Neural crest cell (in vitro differentiated cells): Measurements from ENCODE around the gene ATRNL1. TPM values are rescaled to one million over a fixed set of nuclear protein-coding genes. Genes with fewer than 3 reads are reported as not detected.
"Not testable (repeated sequence)": the region's sequence is repeated elsewhere in the genome, so short reads cannot be mapped to it uniquely, and the experiment has no call there.

Experiments used
- DNase-seq: peaks from one replicate; pipeline ENCODE4 v3.0.0; 2021; ENCODE audit warnings: low read depth, mixed read lengths, low spot score
- H3K27ac Mint-ChIP-seq: one replicate; pipeline ENCODE4 v1.8.0; 2021; ENCODE audit warnings: mild to moderate bottlenecking, mixed read lengths; ENCODE audit not compliant: unreplicated experiment
- H3K27me3 Mint-ChIP-seq: 2 replicates; pipeline ENCODE4 v1.8.0; 2021; ENCODE audit warnings: low read depth, mild to moderate bottlenecking, mixed read lengths
- H3K36me3 Mint-ChIP-seq: 2 replicates; pipeline ENCODE4 v1.8.0; 2021; ENCODE audit warnings: low read depth, mild to moderate bottlenecking, mixed read lengths
- H3K4me1 Mint-ChIP-seq: 2 replicates; pipeline ENCODE4 v1.8.0; 2021; ENCODE audit warnings: mixed read lengths
- H3K4me3 Mint-ChIP-seq: one replicate; pipeline ENCODE4 v1.8.0; 2021; ENCODE audit warnings: mild to moderate bottlenecking, mixed read lengths
- H3K9me3 Mint-ChIP-seq: 2 replicates; pipeline ENCODE4 v1.8.0; 2021; ENCODE audit warnings: mixed read lengths
- CTCF ChIP-seq: fragments of 200-600 bp; sonication (generic); conservative IDR thresholded peaks from 2 replicates; pipeline ENCODE4 v1.5.0; 2021; ENCODE audit warnings: antibody characterized with exemption, mild to moderate bottlenecking
- total RNA-seq: library from RNA; stranded (reverse); gene quantifications from 2 replicates; pipeline ENCODE4 v1.2.1, GENCODE V29; 2021

The ATRNL1 gene
- total RNA-seq, 1 donor from 2014 or later: 46.9 TPM

GRCh38 chr10:115164220-115164619 is 71.1 kb downstream of the ATRNL1 start:
- peaks cover 2% of the 10 kb centered on the region for H3K9me3 Mint-ChIP-seq
- no peaks in the 10 kb centered on the region for H3K27me3 Mint-ChIP-seq
- peaks cover 30% of the 10 kb centered on the region for H3K36me3 Mint-ChIP-seq
- H3K4me3 Mint-ChIP-seq: no peak overlapping the region
- no peak overlapping the region for H3K27ac Mint-ChIP-seq
- H3K4me1 Mint-ChIP-seq: no peaks in the 10 kb centered on the region
- DNase-seq: no peak
- TF ChIP-seq CTCF: no peak

DNA sequence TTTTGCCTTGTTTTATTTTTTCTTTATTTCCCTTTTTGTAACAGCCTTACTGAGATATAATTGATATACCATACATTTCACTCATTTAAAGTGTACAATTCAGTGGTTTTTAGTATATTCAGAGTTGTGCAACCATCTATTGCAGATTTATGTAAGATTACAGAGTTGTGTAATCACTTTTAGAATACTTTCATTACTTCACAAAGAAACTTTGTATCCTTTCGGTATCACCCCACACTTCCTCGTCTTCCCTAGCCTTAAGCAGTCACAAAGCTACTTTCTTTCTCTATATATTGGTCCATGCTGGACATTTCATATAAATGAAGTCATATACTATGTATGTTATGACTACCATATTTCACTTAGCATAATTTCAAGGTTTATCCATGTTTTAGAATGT is 74.6 kb downstream of the ATRNL1 start:
- no peak overlapping the region for H3K4me3 Mint-ChIP-seq
- H3K4me1 Mint-ChIP-seq: no peaks in the 10 kb centered on the region
- no peaks in the 10 kb centered on the region for H3K27me3 Mint-ChIP-seq
- no peak for DNase-seq
- peaks cover 22% of the 10 kb centered on the region for H3K36me3 Mint-ChIP-seq
- TF ChIP-seq CTCF: no peak
- peaks cover 2% of the 10 kb centered on the region for H3K9me3 Mint-ChIP-seq
- H3K27ac Mint-ChIP-seq: no peak overlapping the region

- no peaks in the 10 kb centered on the region for H3K27me3 Mint-ChIP-seq
- TF ChIP-seq CTCF: peak; percentile 73
- H3K27ac Mint-ChIP-seq: no peak overlapping the region
- H3K36me3 Mint-ChIP-seq: peaks cover 13% of the 10 kb centered on the region
- DNase-seq: no peak
- H3K9me3 Mint-ChIP-seq: peaks cover under 1% of the 10 kb centered on the region
- no peaks in the 10 kb centered on the region for H3K4me1 Mint-ChIP-seq
- H3K4me3 Mint-ChIP-seq: no peak overlapping the region
These were observed 78.3 kb downstream of the ATRNL1 start for GRCh38 chr10:115171392-115171960.

GRCh38 chr10:115173915-115174443 is 80.8 kb downstream of the ATRNL1 start:
- no peaks in the 10 kb centered on the region for H3K27me3 Mint-ChIP-seq
- no peak overlapping the region for H3K27ac Mint-ChIP-seq
- no peaks in the 10 kb centered on the region for H3K4me1 Mint-ChIP-seq
- no peak for DNase-seq
- TF ChIP-seq CTCF: no peak
- no peak overlapping the region for H3K4me3 Mint-ChIP-seq
- H3K36me3 Mint-ChIP-seq: no peaks in the 10 kb centered on the region
- no peaks in the 10 kb centered on the region for H3K9me3 Mint-ChIP-seq

DNA sequence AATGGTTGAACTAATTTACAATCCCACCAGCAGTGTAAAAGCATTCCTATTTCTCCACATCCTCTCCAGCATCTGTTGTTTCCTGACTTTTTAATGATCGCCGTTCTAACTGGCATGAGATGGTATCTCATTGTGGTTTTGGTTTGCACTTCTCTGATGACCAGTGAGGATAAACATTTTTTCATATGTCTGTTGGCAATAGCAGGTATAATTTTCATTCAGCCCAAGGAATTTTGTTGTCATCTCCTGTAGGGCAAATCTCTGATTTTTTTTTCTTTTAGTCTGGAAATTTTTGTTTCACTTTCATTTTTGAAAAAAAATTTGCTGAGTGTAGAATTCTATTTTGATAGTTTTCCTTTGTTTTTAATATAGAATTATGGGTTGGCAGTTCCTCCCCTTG is 114.1 kb downstream of the ATRNL1 start:
- not testable (repeated sequence) for H3K9me3 Mint-ChIP-seq, H3K36me3 Mint-ChIP-seq, DNase-seq, H3K27me3 Mint-ChIP-seq, H3K4me3 Mint-ChIP-seq, H3K4me1 Mint-ChIP-seq, H3K27ac Mint-ChIP-seq

- TF ChIP-seq CTCF: no peak
- H3K27me3 Mint-ChIP-seq: no peaks in the 10 kb centered on the region
These were observed 116.0 kb downstream of the ATRNL1 start for GRCh38 chr10:115209133-115209532.

More at GRCh38 chr10:115209133-115209532, 116.0 kb downstream of the ATRNL1 start:
- Mint-ChIP-seq H3K4me3 (no peak overlapping the region), H3K9me3 (peaks cover 1% of the 10 kb centered on the region), H3K4me1 (no peaks in the 10 kb centered on the region), H3K36me3 (peaks cover 5% of the 10 kb centered on the region), H3K27ac (no peak overlapping the region)
- no peak for DNase-seq
